Measurements from ENCODE around the gene LMF2. TPM values are rescaled to one million over a fixed set of nuclear protein-coding genes. Genes with fewer than 3 reads are reported as not detected.

LMF2 gene
- total RNA-seq, 3 donors from 2014 or later (not counting 1 experiment from before 2014, with no cell fraction given): 114 to 129 (median 122) TPM

- Mint-ChIP-seq H3K36me3 (no peaks in the 10 kb centered on the region), H3K27ac (no peak overlapping the region), H3K27me3 (ENCODE audit: low read depth in 2 of 2) (no peaks in the 10 kb centered on the region), H3K4me3 (no peak overlapping the region), H3K4me1 (peaks cover 1 to 18% of the 10 kb centered on the region in 2 donors), H3K9me3 (no peaks in the 10 kb centered on the region)
- intact Hi-C loops (cut with micrococcal nuclease): no loop called here
- no peak overlapping the region for H3K4me3 ChIP-seq (ENCODE audit: low read length)
- ATAC-seq: no peak
- no peak overlapping the region for H3K27ac ChIP-seq (ENCODE audit: low read length)
- no peak for DNase-seq
- no peaks in the 10 kb centered on the region for H3K27me3 ChIP-seq (ENCODE audit: control insufficient read depth, insufficient read depth, low read length)
- H3K4me1 ChIP-seq (ENCODE audit: control insufficient read depth, insufficient read depth, low read length): peaks cover 23% of the 10 kb centered on the region
- no peaks in the 10 kb centered on the region for H3K9me3 ChIP-seq (ENCODE audit: control insufficient read depth, insufficient read depth, low read length)
- WGBS (ENCODE audit: insufficient coverage): 94% methylated on average over 20 of the region's 26 CpGs
- H3K36me3 ChIP-seq (ENCODE audit: control insufficient read depth, insufficient read depth, low read length): peaks cover 26% of the 10 kb centered on the region
- TF ChIP-seq, protein P1, sequence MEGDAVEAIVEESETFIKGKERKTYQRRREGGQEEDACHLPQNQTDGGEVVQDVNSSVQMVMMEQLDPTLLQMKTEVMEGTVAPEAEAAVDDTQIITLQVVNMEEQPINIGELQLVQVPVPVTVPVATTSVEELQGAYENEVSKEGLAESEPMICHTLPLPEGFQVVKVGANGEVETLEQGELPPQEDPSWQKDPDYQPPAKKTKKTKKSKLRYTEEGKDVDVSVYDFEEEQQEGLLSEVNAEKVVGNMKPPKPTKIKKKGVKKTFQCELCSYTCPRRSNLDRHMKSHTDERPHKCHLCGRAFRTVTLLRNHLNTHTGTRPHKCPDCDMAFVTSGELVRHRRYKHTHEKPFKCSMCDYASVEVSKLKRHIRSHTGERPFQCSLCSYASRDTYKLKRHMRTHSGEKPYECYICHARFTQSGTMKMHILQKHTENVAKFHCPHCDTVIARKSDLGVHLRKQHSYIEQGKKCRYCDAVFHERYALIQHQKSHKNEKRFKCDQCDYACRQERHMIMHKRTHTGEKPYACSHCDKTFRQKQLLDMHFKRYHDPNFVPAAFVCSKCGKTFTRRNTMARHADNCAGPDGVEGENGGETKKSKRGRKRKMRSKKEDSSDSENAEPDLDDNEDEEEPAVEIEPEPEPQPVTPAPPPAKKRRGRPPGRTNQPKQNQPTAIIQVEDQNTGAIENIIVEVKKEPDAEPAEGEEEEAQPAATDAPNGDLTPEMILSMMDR (IDR thresholded peaks at IDR 0.05): no peak
Observed at GRCh38 chr22:50503475-50504145, 3.9 kb downstream of the LMF2 start.

DNA sequence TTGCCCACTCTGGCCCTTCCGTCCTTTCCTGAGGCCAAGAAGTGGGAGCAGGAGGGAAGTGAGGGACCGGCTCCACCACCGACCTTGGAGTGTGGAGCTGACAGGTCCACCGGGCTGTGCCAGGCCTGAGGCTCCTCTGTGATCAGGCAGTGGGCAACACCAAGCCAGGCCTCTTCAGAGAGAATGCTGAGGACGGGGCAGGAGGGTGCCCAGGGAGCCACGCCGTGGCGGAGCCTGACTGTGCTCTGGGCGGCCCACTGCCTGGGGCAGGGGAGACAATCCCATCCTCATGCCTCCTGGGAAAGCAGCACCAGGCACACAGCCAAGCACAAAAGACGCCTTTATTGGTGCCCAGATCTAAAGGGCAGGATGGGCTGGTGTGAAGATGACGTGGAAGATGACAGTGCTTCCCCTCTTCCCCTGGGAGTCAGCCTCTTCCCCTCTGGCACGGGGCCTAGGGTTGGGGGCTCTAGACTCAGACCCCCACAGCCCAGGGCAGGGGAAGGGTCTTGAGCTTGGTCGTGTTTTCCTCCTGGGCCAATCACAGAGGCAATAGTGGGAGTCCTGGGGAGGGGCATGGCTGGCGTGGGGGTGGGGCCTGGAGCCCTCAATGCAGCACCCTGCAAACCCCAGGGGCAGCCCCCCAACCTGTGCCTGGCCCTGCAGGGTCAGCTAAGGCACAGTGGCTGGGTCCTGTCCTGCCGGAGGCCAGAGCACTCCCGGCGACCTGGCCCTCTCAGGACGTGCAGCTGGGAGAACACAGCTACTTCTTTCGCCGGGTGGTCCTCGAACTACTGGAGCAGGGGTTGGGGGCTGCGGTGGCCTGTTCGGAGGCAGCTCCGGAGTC is 4.7 kb downstream of the LMF2 start:
- H3K4me1 Mint-ChIP-seq: peaks cover 0 to 11% of the 10 kb centered on the region in 2 donors
- ATAC-seq (no peak), DNase-seq (no peak)
- H3K9me3 Mint-ChIP-seq: no peaks in the 10 kb centered on the region
- no peaks in the 10 kb centered on the region for H3K27me3 ChIP-seq (ENCODE audit: control insufficient read depth, insufficient read depth, low read length)
- peaks cover 26% of the 10 kb centered on the region for H3K4me1 ChIP-seq (ENCODE audit: control insufficient read depth, insufficient read depth, low read length)
- 95% methylated on average over 24 of the region's 24 CpGs for WGBS (ENCODE audit: insufficient coverage)
- intact Hi-C loops (cut with micrococcal nuclease): no loop called here
- no peak overlapping the region for H3K4me3 ChIP-seq (ENCODE audit: low read length)
- peaks cover 0 to 1% of the 10 kb centered on the region in 2 donors for H3K27me3 Mint-ChIP-seq (ENCODE audit: low read depth in 2 of 2)
- no peaks in the 10 kb centered on the region for H3K9me3 ChIP-seq (ENCODE audit: control insufficient read depth, insufficient read depth, low read length)
- H3K36me3 Mint-ChIP-seq: no peaks in the 10 kb centered on the region
- H3K4me3 Mint-ChIP-seq: no peak overlapping the region
- TF ChIP-seq, protein P1 (IDR thresholded peaks at IDR 0.05): no peak
- no peak overlapping the region for H3K27ac ChIP-seq (ENCODE audit: low read length)
- H3K36me3 ChIP-seq (ENCODE audit: control insufficient read depth, insufficient read depth, low read length): peaks cover 26% of the 10 kb centered on the region
- no peak overlapping the region for H3K27ac Mint-ChIP-seq

DNA sequence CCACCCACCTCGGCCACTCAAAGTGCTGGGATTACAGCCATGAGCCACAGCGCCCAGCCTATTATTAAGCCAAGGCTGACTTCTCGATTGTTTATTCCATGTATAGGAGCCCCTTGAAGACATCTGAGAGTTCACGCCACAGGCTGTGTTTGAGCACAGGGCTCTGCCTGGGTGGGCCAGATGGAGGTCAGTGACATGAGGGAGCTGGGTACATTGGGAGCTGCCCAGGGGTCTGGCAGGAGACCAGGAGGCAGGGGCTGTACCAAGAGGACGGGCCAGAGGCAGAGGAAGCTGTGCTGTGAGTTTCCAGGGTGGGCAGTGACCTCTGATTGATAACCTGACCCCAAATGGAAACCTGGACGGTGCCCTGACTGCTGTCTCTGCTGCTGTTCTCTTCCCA is 5.4 kb downstream of the LMF2 start:
- no peaks in the 10 kb centered on the region for H3K9me3 Mint-ChIP-seq
- ATAC-seq (no peak), DNase-seq (no peak)
- no peaks in the 10 kb centered on the region for H3K9me3 ChIP-seq (ENCODE audit: control insufficient read depth, insufficient read depth, low read length)
- H3K4me1 Mint-ChIP-seq: peaks cover 0 to 8% of the 10 kb centered on the region in 2 donors
- H3K36me3 ChIP-seq (ENCODE audit: control insufficient read depth, insufficient read depth, low read length): peaks cover 26% of the 10 kb centered on the region
- H3K27me3 ChIP-seq (ENCODE audit: control insufficient read depth, insufficient read depth, low read length): no peaks in the 10 kb centered on the region
- no peak overlapping the region for H3K4me3 Mint-ChIP-seq
- no peak overlapping the region for H3K4me3 ChIP-seq (ENCODE audit: low read length)
- 96% methylated on average over 6 of the region's 6 CpGs for WGBS (ENCODE audit: insufficient coverage)
- no peak overlapping the region for H3K27ac ChIP-seq (ENCODE audit: low read length)
- H3K27ac Mint-ChIP-seq: peak overlapping the region in 1 of 2 donors; percentile 11
- H3K36me3 Mint-ChIP-seq: no peaks in the 10 kb centered on the region
- intact Hi-C loops (cut with micrococcal nuclease): no loop called here
- TF ChIP-seq, protein P1 (IDR thresholded peaks at IDR 0.05): no peak
- peaks cover 0 to 4% of the 10 kb centered on the region in 2 donors for H3K27me3 Mint-ChIP-seq (ENCODE audit: low read depth in 2 of 2)
- peaks cover 24% of the 10 kb centered on the region for H3K4me1 ChIP-seq (ENCODE audit: control insufficient read depth, insufficient read depth, low read length)

Data from natural killer cell (primary cell).